HepG2 (cell line): Measurements from ENCODE around the gene PRM2. TPM values are rescaled to one million over a fixed set of nuclear protein-coding genes. Genes with fewer than 3 reads are reported as not detected.
A peak's percentile ranks its signal among the peaks of the same experiment; 100 is the strongest.

Experiments
- EZH2 ChIP-seq: conservative IDR thresholded peaks from 2 replicates; pipeline ENCODE4 v1.6.1; 2012; ENCODE audit warnings: mild to moderate bottlenecking, low read depth, low read length, moderate library complexity
- FIP1L1 ChIP-seq: fragments of 200-400 bp; formaldehyde crosslinking; IDR thresholded peaks from 2 replicates; pipeline ENCODE4 v1.6.1; 2018; ENCODE audit warnings: low read depth, mild to moderate bottlenecking, low read length, moderate library complexity, borderline replicate concordance; ENCODE audit not compliant: insufficient read depth
- HOMEZ ChIP-seq: IDR thresholded peaks from 2 replicates; pipeline ENCODE4 v1.6.1; 2016; ENCODE audit warnings: low read depth
- IRF1 ChIP-seq: sonication (generic); formaldehyde crosslinking; IDR thresholded peaks from 2 replicates; pipeline ENCODE4 v1.4.0; 2020; ENCODE audit warnings: low read depth, mild to moderate bottlenecking, missing genetic modification reagents
- MYC ChIP-seq: sonication (generic); formaldehyde crosslinking; IDR thresholded peaks from 2 replicates; pipeline ENCODE4 v1.9.0; 2021; ENCODE audit warnings: missing genetic modification reagents, borderline replicate concordance
- NFYB ChIP-seq: sonication (generic); formaldehyde crosslinking; IDR thresholded peaks from 2 replicates; pipeline ENCODE4 v1.4.0; 2020; ENCODE audit warnings: missing genetic modification reagents
- REPIN1 ChIP-seq: sonication (generic); formaldehyde crosslinking; IDR thresholded peaks from 2 replicates; pipeline ENCODE4 v1.8.0; 2022; ENCODE audit warnings: missing genetic modification reagents, low read depth, mild to moderate bottlenecking, borderline replicate concordance
- REST ChIP-seq, 2 experiments: IDR thresholded peaks; 2 replicates each; pipeline ENCODE4 v1.6.1; 2011 to 2012; ENCODE audit warnings: low read length in 2 of 2, borderline replicate concordance in 1 of 2, low read depth in 1 of 2, mild to moderate bottlenecking in 1 of 2, moderate library complexity in 1 of 2
- SALL1 ChIP-seq: sonication (generic); formaldehyde crosslinking; IDR thresholded peaks from 2 replicates; pipeline ENCODE4 v1.8.0; 2022; ENCODE audit warnings: mild to moderate bottlenecking, missing genetic modification reagents
- ZHX2 ChIP-seq, 2 experiments: sonication (generic) in 1 of 2; formaldehyde crosslinking in 1 of 2; IDR thresholded peaks; 2 replicates each; pipeline versions ENCODE4 v1.6.1 to v1.9.0; 2014 to 2022; ENCODE audit warnings: antibody characterized with exemption in 1 of 2, borderline replicate concordance in 1 of 2, inconsistent platforms in 1 of 2, low read depth in 1 of 2, missing genetic modification reagents in 1 of 2
- ZNF143 ChIP-seq: sonication (generic); formaldehyde crosslinking; IDR thresholded peaks from 2 replicates; pipeline ENCODE4 v1.4.0; 2020; ENCODE audit warnings: missing genetic modification reagents
- ZNF562 ChIP-seq: sonication (generic); formaldehyde crosslinking; IDR thresholded peaks from 2 replicates; pipeline ENCODE4 v1.8.0; 2022; ENCODE audit warnings: missing genetic modification reagents, borderline replicate concordance
- ZNF878 ChIP-seq: sonication (generic); formaldehyde crosslinking; IDR thresholded peaks from 2 replicates; pipeline ENCODE4 v1.8.1; 2023; ENCODE audit warnings: mild to moderate bottlenecking, missing genetic modification reagents, moderate library complexity
- ZZZ3 ChIP-seq: sonication (generic); formaldehyde crosslinking; IDR thresholded peaks from 2 replicates; pipeline ENCODE4 v1.4.0; 2020; ENCODE audit warnings: missing genetic modification reagents, mild to moderate bottlenecking, borderline replicate concordance
- polyA plus RNA-seq, 8 experiments: library from polyadenylated mRNA; depleted of rRNA in 3 of 8; stranded (reverse) in 7 of 8; unstranded in 1 of 8; fragments of >200 nt; fragmentation: Illumina TruSeq in 4 of 8; extraction: Trizol in 4 of 8; gene quantifications; 2 replicates each; pipeline versions ENCODE4 v1.2.1 to v1.2.3, GENCODE V29; 2011 to 2016; ENCODE audit warnings: low read depth in 4 of 8, missing spikeins in 1 of 8, mixed read lengths in 1 of 8; ENCODE audit not compliant: insufficient read depth in 1 of 8
- total RNA-seq, 5 experiments: library from RNA; depleted of rRNA; stranded (reverse); fragments of >200 nt; fragmentation: Illumina TruSeq; extraction: Trizol; gene quantifications; 2 replicates each; pipeline ENCODE4 v1.2.3, GENCODE V29; 2016; ENCODE audit warnings: low read depth in 1 of 5

The PRM2 gene
- total and polyA plus RNA-seq, 2 of the 13 experiments (the other 11 are each of a cell fraction or from before 2014, with no cell fraction given), result 0.54 TPM; not detected in 1

- TF ChIP-seq ZNF143 (CRISPR knock-in tag), result no peak
- TF ChIP-seq EZH2, result no peak
- no peak for TF ChIP-seq FIP1L1
- TF ChIP-seq HOMEZ, result no peak
- no peak for TF ChIP-seq REST (IDR thresholded peaks at IDR 0.05; ENCODE audit: borderline replicate concordance in 1 of 2, low read depth in 1 of 2, low read length in 2 of 2)
- 0 out of 2 replicates have a peak, but pooled peaks have one; percentile 22 for TF ChIP-seq SALL1 (CRISPR knock-in tag)
- TF ChIP-seq NFYB (CRISPR knock-in tag), result no peak
- no peak for TF ChIP-seq ZNF562
- TF ChIP-seq MYC, result 0 out of 2 replicates have a peak, but pooled peaks have one; percentile 10
- TF ChIP-seq REPIN1 (CRISPR knock-in tag), result no peak
- TF ChIP-seq ZZZ3 (CRISPR knock-in tag), result no peak
- TF ChIP-seq IRF1, result no peak
- no peak for TF ChIP-seq ZNF878 (CRISPR knock-in tag)
- TF ChIP-seq ZHX2 (IDR thresholded peaks at IDR 0.05; ENCODE audit: low read depth), result no peak
- no peak for TF ChIP-seq ZHX2 (CRISPR knock-in tag; IDR thresholded peaks at IDR 0.05; ENCODE audit: borderline replicate concordance)
Observed at GRCh38 chr16:11231367-11231970, 44.8 kb downstream of the PRM2 start (continued).
